CMK (cell line): ENCODE measurements around the gene TNFRSF13B.
"Not testable (repeated sequence)": the region's sequence is repeated elsewhere in the genome, so short reads cannot be mapped to it uniquely, and the experiment has no call there.

Experiments
- DNase-seq: peaks from one replicate; pipeline ENCODE4 v3.0.0-alpha.2; 2010; ENCODE audit warnings: low read depth

TNFRSF13B gene

GRCh38 chr17:16971458-16972338 is at the start of gene TNFRSF13B:
Gene TNFRSF13B (minus strand): TSS chr17:16972118. CDS start chr17:16972075, 43 bp downstream.
- no peak for DNase-seq

DNA sequence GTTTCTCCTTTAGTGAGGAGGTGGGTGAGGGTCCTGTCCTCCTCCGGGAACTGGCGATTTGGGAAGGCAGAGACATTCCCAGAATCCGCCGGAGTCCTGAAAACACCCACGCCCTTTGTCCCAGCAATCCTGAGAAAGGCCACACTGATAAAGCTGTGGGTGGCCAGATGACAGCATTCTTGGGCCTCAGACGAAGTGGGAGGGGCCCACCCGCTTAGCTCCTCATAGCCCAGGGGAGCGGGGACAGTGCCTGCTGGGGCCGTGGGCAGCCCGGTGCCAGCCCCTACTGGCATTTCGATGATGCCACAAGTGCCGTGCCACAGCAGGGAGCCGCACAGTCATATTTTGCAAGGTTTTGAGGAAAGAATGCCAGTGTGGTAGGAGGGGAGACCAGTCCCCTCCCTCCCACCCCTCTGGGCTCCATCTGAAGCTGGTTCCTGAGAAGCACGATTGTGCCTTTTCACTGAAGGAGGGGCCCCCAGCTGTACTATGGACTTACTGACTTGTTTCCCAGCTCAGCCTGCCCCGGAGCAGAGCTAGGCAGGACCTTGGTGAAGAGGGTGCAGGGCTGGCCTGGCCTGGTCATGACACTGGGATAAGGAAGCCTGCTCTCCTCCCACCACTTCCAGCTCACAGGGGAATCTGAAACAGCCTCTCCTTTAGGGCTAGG is 49.4 kb upstream of the TNFRSF13B start:
- DNase-seq = no peak

DNA sequence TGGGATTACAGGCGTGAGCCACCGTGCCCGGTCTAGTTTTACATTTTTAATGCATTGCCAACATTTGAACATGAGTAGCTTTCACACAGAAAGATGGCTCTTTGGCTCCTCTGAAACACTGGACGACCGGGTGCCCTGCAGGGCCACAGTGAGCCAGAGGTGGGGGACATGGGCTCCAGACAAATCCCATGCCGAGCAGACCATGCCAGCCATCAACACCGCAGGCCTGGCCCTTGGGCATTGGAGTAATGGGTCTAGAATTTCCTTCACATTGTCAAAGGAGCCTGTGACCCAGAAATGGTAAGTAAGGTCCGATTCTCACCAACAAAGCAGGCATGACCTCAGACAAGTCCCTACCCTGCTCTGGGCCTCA is 48.9 kb upstream of the TNFRSF13B start:
- DNase-seq = no peak

DNA sequence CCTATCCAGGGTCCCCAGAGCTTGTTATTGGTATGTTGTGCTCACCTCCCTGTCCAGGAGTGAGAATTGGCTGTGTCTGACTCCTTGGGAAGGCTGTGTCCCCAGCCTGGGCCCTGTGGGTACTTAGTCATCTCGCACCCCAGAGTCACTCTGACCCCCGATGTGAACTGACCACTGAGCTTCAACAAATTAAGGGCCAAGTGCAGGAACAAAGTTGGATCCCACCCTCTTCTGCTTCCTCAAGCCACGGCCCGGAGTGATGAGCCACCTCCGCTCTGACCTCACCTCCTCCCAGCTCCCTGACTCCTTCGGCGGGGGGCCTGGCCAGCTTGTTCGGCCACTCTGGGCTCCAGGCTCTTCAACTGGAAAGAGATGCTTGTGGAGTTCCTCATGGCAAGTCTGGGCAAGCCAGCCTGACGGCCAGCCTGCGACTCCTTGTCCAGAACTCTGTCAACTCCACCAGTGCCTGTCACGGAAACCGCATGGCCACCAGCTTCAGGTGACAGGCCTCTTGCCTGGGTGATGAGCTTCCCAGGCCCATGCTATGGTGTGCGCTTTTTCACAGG is 48.1 kb upstream of the TNFRSF13B start:
- DNase-seq = no peak

- DNase-seq = no peak
Measured at GRCh38 chr17:17019430-17019762, 47.5 kb upstream of the TNFRSF13B start.

GRCh38 chr17:17018612-17019429 is 46.9 kb upstream of the TNFRSF13B start:
- no peak for DNase-seq

- no peak for DNase-seq
Measured at GRCh38 chr17:17018021-17018441, 46.1 kb upstream of the TNFRSF13B start.

DNA sequence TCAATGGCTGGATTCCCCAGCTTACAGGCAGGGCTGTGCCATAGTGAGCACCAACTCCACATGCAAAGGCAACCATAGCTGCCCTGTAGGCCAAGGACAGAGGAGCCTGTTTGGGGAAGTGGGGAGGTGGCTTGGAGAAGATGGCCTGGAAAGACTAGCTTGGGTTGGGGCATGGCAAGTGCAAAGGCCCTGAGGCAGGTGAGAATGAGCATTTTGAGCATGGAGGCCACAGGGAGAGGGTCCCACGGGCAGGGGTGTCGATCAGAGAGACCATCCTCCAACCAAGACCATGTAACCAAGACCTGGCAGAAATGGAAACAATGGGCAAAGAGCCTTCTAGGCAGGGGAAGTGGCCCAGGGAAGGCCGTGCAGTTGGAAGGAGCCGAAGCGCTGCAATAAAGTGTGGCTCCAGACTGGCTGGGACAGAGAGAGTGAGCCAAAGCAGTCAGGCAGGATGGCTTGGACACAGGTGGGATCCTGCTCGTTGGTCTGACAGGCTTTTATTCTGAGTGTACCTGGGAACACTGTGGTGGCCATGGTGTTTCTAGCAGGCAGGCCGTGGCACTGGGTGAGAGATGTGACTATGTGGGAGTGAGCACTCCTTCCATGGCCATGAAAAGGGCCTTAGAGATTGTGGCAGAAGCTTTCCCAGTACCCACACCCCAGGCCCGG is 45.6 kb upstream of the TNFRSF13B start:
- DNase-seq = no peak

DNA sequence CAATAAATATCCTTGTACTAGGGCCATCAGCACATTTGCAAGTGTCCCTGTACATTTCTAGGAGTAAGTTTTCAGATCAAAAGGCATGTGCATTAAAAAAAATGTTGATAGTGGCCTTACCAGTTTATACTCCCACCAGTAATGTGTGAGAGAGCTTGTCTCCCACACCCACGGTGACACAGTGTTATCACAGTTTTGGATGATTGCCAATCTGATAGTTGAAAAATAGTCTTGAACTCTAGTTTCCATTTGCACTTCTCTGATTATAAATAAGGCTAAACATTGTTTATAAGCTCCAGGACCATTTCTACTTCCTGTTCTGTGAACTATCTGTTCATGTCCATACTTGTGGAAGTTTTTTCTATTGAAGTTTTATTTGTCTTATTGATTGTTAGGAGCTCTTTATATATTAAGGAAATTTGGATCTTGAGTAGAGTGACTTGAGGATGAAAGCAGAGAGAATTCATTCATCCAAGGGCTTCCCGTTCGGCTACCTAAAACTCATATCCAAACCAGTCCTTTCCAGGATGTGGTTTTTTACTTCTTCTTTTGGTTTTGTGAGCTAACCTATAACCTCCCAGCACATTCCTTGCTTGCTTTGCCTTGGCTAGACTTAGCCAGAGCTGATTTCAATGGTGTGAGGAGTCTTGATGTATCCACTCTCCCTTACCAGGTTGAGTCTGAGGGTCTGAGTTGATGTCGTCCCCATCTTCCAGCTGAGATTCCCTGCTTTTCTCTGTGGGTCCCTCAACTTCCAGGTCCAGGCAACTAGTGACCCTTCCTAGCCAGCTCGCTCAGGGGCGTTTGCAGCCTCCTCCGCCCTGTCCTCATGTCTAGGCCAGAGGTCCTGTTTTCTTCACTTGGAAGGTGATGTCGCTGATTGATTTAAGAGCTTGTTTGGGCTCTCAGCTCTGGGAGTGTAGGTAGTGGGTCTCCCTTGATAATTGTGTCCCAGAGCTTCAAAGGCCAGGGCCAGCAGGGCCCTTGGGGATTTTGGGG is 44.6 kb upstream of the TNFRSF13B start:
- not testable (repeated sequence) for DNase-seq

DNA sequence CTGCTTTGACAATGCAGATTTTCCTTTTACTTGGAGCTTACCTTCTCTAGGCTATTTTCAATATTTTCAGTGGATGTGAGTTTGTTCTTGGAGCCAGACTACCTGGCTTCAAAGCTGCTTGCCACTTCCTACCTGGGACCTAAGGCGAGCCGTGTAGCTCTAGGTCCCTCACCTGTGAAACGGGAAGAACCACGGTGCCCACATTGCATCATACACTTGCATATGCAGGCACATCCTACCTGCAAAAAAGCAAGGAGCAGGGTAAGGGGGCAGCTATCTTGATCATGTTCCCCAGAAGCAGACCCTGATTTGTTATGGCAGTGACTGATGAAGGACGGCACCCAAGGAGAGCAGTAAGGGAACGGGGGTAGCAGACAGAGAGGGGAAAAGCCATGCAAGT is 43.3 kb upstream of the TNFRSF13B start:
- no peak for DNase-seq

- DNase-seq = not testable (repeated sequence)
Measured at GRCh38 chr17:17014748-17015124, 42.8 kb upstream of the TNFRSF13B start.

DNA sequence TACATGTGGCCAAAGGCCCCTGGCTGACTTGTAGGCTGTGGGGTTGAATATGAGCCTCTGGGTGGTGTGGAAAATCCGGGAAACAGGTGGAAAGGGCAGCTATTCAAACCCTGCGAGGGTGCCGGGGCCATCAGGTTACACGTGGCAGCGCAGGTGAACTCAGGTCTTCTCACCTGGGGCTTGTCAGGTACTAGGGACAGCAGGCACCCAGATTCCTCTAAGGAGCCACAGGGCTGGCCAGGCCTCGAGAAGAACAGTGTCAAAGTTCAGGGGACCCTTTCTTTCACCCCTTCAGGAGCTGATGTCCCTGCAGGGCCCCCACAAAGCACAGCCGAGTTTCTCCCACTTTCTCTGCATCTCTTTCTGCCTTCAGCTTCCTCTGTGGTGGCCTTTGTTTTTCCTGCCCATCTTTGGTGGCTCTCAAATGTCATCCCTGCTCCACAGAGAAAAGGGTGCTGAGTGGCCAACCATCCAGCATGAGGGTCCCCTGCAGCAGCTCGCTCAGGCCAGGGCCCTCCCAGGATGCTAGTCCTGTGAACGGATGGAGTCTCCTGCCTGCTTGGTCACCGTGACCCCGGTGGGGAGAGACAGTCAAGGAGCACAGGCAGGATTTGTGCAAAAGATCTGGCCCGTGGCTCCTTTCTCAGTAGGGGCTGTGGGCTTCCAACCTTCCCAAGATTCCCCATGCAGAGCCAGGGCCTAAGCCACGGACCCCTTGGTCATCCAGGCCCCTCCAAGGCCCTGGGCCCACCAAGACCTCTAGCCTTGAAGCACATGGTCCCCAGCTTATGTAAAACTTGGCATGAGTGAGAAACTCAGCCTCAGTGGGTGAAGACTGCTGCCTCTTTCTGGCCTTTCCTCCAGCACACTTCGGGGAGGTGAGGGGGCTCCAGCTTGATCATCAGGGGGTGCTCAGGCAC is 42.2 kb upstream of the TNFRSF13B start:
- not testable (repeated sequence) for DNase-seq

- not testable (repeated sequence) for DNase-seq
Measured at GRCh38 chr17:17011043-17011907, 39.4 kb upstream of the TNFRSF13B start.

DNA sequence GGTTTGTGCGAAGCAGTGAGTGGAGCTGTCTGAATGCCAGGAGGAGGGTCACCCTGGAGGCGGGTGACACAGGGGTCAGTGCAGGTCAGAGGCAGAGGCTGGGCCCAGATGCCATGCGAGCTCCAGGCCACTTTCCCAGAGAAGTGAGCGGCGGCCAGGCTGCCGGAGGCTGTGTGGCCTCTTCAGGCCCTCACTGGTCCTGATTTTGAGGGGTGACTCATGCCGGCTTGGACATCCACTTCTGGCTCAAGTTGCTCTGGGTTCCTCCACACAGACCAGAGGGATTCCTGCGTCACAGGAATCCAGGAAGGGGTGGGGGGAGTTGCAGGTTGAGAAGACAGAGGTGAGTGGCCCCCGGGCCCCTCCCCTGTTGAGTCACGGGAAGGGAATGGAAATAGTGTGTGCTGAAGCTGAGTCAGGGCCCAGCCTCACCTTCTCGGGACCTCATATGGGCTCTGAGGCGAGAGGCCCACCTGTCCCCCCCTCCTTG is 38.7 kb upstream of the TNFRSF13B start:
- not testable (repeated sequence) for DNase-seq

DNA sequence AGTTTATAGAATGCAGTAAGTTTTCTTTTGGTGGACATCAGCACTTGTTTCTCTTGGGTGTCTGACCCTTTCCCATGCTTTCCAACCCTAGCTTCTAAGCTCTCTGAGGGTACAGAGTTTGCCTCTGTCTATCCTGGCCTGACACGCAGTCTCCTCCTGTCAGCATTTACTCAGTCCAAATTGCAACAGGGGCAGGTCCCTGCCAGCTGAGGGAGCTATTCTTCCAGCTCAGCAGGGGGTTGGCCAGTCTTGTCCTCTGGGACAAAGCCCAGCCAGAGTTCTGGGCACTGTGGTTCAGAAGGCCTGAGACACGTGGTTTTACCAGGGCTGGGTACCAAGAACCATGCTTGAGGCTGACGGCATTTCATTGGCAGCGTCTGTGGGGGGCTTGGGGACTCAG is 38.1 kb upstream of the TNFRSF13B start:
- DNase-seq = not testable (repeated sequence)

- not testable (repeated sequence) for DNase-seq
Measured at GRCh38 chr17:17008621-17009397, 36.9 kb upstream of the TNFRSF13B start.

DNA sequence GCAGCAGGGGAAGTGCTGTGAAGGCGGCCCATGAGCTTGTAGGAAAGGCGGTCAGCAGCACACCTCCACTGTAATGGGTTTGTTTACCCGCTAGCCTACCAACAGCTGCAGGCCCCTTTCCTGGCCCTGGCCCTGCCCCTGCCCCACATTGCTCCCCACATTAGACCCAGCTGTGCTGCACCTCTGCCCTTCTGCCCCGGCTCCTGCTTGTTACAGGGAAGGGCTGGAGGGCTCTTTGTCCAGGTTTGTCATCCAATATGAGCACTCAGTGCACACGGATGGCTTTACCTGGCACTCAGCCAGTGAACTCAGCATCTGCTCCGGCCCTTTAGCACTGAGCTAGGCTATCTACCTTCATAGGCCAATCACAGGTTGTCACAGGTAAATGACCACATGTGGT is 36.0 kb upstream of the TNFRSF13B start:
- not testable (repeated sequence) for DNase-seq
